ENCODE results near the gene DNAAF3. TPM values are rescaled to one million over a fixed set of nuclear protein-coding genes. Genes with fewer than 3 reads are reported as not detected.

DNAAF3 gene
- total RNA-seq, 1 donor from 2014 or later, result 2.2 TPM

DNA sequence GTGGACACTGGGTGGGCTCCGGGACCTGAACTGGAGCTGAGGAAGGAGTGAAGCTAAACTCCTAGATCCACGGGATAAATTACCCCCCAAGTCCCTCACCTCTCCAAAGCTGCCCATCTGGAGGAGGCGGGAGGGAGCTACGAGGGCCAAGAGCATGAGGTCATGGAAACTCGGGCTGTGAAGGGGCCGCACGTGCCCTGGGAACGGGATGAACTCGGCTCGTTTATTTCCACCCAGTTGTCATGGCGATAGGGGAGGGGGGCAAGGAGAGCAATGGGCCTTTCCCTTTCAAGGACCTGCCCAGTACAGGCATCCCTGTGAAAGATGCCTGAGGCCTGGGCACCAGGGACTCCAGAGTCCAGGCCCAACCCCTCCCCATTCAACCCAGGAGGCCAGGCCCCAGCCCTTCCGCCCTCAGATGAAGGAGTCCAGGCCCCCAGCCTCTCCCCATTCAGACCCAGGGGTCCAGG is 52.8 kb downstream of the DNAAF3 start:
- H3K27me3 Mint-ChIP-seq (ENCODE audit: unreplicated experiment), result peaks cover 28% of the 10 kb centered on the region
- H3K9me3 Mint-ChIP-seq (ENCODE audit: unreplicated experiment), result no peaks in the 10 kb centered on the region
- peak; percentile 77 for DNase-seq (ENCODE audit: low spot score)
- TF ChIP-seq, protein P1, sequence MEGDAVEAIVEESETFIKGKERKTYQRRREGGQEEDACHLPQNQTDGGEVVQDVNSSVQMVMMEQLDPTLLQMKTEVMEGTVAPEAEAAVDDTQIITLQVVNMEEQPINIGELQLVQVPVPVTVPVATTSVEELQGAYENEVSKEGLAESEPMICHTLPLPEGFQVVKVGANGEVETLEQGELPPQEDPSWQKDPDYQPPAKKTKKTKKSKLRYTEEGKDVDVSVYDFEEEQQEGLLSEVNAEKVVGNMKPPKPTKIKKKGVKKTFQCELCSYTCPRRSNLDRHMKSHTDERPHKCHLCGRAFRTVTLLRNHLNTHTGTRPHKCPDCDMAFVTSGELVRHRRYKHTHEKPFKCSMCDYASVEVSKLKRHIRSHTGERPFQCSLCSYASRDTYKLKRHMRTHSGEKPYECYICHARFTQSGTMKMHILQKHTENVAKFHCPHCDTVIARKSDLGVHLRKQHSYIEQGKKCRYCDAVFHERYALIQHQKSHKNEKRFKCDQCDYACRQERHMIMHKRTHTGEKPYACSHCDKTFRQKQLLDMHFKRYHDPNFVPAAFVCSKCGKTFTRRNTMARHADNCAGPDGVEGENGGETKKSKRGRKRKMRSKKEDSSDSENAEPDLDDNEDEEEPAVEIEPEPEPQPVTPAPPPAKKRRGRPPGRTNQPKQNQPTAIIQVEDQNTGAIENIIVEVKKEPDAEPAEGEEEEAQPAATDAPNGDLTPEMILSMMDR (IDR thresholded peaks at IDR 0.05; ENCODE audit: unreplicated experiment), result no peak
- peaks cover 22% of the 10 kb centered on the region for H3K4me1 Mint-ChIP-seq (ENCODE audit: unreplicated experiment)
- H3K36me3 Mint-ChIP-seq (ENCODE audit: low read depth, unreplicated experiment), result peaks cover 22% of the 10 kb centered on the region
- H3K4me3 Mint-ChIP-seq (ENCODE audit: unreplicated experiment), result no peak overlapping the region
- H3K27ac Mint-ChIP-seq (ENCODE audit: unreplicated experiment), result peak overlapping the region; percentile 80

DNA sequence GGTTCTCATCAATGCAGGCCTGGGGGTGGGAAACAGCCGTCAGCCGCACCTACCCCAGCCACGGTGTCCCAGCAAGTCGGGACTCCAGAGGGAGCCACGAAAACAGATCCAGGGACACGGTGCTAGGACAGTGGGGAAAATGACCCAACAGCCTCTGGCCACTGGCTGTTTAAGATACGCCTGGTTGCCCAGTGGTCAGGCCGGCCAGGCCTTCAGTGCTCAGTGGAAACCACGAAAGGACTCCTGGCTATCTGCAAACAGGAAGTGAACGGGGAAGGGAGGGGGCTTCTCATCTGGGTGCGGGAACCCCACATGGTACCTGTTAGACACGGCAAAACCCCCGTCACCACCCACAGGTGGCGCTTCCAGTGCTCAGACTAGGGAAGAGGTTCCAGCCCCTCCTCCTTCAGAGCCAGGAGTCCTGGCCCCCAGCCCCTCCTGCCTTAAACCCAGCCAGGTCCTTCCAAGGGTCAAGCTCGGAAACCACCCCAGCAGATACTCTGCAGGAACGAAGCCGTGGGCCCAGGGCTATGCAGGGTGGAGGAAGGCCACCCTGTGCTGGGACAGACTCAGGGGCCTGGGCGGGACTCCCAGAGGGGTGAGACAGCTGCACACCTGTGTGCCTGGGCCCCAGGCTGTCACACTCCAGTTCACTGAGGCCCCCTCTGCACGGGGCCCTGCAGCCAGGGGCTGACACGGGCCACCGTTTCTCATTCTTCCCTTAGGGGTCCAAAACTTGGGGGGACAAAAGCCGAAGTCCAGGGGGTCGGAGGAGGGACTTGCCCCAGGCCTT is 53.4 kb downstream of the DNAAF3 start:
- Mint-ChIP-seq H3K27ac (ENCODE audit: unreplicated experiment) (peak overlapping the region; percentile 80), H3K9me3 (ENCODE audit: unreplicated experiment) (no peaks in the 10 kb centered on the region), H3K4me3 (ENCODE audit: unreplicated experiment) (no peak overlapping the region), H3K36me3 (ENCODE audit: low read depth, unreplicated experiment) (peaks cover 25% of the 10 kb centered on the region), H3K27me3 (ENCODE audit: unreplicated experiment) (peaks cover 28% of the 10 kb centered on the region), H3K4me1 (ENCODE audit: unreplicated experiment) (peaks cover 22% of the 10 kb centered on the region)
- TF ChIP-seq, protein P1 (IDR thresholded peaks at IDR 0.05; ENCODE audit: unreplicated experiment), result no peak
- no peak for DNase-seq (ENCODE audit: low spot score)

DNA sequence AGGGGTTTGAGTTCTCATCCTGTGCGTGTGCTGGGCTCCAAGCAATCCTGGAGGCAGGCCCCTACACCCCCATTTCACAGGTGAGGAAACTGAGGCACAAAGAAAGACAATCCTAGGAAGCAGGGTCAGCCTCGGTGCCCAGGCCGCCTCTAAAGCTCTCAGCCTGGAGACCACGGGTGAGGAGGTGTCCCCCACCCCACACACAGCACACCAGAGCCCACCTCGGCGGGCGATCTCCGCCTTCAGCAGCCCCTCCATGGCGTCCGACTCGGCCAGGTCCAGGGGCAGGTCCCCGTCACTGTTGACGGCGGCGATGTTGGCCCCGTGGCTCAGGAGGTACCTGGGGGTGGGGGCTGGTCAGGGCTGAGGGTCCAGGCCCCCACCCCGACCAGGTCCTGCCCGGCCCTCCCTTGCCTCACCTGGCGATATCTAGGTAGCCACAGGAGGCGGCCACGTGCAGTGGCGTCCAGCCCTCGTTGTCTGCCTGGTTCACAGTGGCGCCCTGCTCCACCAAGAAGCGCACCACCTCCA is 54.1 kb downstream of the DNAAF3 start:
- Mint-ChIP-seq H3K4me3 (ENCODE audit: unreplicated experiment) (no peak overlapping the region), H3K9me3 (ENCODE audit: unreplicated experiment) (no peaks in the 10 kb centered on the region), H3K27ac (ENCODE audit: unreplicated experiment) (peak overlapping the region; percentile 74), H3K27me3 (ENCODE audit: unreplicated experiment) (peaks cover 27% of the 10 kb centered on the region), H3K4me1 (ENCODE audit: unreplicated experiment) (peaks cover 22% of the 10 kb centered on the region), H3K36me3 (ENCODE audit: low read depth, unreplicated experiment) (peaks cover 25% of the 10 kb centered on the region)
- no peak for DNase-seq (ENCODE audit: low spot score)
- TF ChIP-seq, protein P1 (IDR thresholded peaks at IDR 0.05; ENCODE audit: unreplicated experiment), result no peak

DNA sequence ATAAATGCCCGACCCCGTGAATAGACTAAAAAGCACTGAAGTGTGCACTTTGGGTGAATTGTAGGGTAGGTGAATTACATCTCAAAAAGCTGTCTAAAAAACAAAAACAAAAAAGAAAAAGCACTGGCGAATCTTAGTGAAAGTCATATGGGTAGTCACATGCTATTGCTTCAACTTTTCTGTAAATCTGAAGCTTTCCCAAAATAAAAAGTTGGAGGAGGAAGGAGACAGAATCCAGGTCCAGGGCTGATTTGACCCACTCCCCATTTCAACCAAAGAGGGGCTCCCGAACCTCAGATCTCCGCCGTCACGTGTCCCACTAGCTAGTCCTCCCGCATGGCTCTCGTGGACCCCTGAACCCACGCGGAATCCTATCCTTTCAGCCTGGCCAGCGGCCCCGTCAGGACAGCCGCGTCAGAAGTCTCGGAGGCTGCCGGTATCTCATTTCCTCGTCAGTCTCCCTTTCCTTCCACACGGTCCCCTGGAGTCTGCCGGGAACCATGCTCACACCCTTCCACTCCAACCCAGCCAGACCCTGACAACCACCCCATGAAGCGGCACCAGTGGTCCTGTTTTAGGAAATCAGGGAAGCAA is 55.1 kb downstream of the DNAAF3 start:
- Mint-ChIP-seq H3K27ac (ENCODE audit: unreplicated experiment) (peak overlapping the region; percentile 42), H3K4me3 (ENCODE audit: unreplicated experiment) (peak overlapping the region; percentile 56), H3K27me3 (ENCODE audit: unreplicated experiment) (peaks cover 20% of the 10 kb centered on the region), H3K4me1 (ENCODE audit: unreplicated experiment) (peaks cover 16% of the 10 kb centered on the region), H3K36me3 (ENCODE audit: low read depth, unreplicated experiment) (peaks cover 26% of the 10 kb centered on the region), H3K9me3 (ENCODE audit: unreplicated experiment) (no peaks in the 10 kb centered on the region)
- TF ChIP-seq, protein P1 (IDR thresholded peaks at IDR 0.05; ENCODE audit: unreplicated experiment), result no peak
- DNase-seq (ENCODE audit: low spot score), result no peak
